Liver (tissue), 3 donors: ENCODE measurements around the gene BACH2.

Experiments used
- EGR1 ChIP-seq, 2 donors: IDR thresholded peaks; 2 replicates each; pipeline ENCODE4 v1.6.1; 2016 to 2018; ENCODE audit warnings: antibody characterized with exemption in 2 of 2, low read depth in 2 of 2
- FOXA1 ChIP-seq: IDR thresholded peaks from 2 replicates; pipeline ENCODE4 v1.6.1; 2016; ENCODE audit warnings: antibody characterized with exemption
- RAD21 ChIP-seq, 2 donors: IDR thresholded peaks; 2 replicates each; pipeline ENCODE4 v1.6.1; 2016; ENCODE audit warnings: antibody characterized with exemption in 2 of 2, mild to moderate bottlenecking in 2 of 2
- SP1 ChIP-seq: IDR thresholded peaks from 2 replicates; pipeline ENCODE4 v1.6.1; 2018; ENCODE audit warnings: antibody characterized with exemption, mild to moderate bottlenecking
- TAF1 ChIP-seq: conservative IDR thresholded peaks from 2 replicates; pipeline ENCODE4 v1.6.1; 2016; ENCODE audit warnings: antibody characterized with exemption, mild to moderate bottlenecking
- TF ChIP-seq, protein P1 (sequence below): fragments of 150-350 bp; IDR thresholded peaks from 2 replicates; pipeline ENCODE4 v1.5.1; 2017; ENCODE audit warnings: improper control_type of control experiment, low read depth, low read length; ENCODE audit not compliant: missing input control
- TF ChIP-seq, protein P2 (sequence below): IDR thresholded peaks from 2 replicates; pipeline ENCODE4 v1.6.1; 2016; ENCODE audit warnings: antibody characterized with exemption
- TF ChIP-seq, protein P3 (sequence below): IDR thresholded peaks from 2 replicates; pipeline ENCODE4 v1.6.1; 2016; ENCODE audit warnings: antibody characterized with exemption, mild to moderate bottlenecking
- TF ChIP-seq, protein P4 (sequence below): IDR thresholded peaks from 2 replicates; pipeline ENCODE4 v1.6.1; 2016; ENCODE audit warnings: antibody characterized with exemption
- donor health status: healthy.
- donor health status: healthy.

DNA sequence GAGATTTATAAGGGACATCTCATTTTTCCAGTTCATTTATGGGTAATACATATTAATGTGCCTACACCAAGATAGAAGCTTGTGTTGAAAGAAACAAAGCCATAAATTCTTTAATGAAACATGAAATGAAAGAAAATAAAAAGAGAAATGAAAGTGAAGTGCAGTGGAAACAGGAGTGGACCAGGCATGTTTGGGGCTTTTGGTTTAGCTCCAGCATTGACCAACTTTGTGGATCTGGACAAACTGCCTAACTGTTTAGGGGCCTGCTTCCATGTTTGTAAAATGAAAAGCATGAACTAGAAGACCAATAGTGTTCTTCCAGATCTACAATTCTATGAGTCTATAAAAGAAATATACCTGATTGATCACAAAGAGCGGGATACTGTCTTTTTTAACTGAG, 277.4 kb downstream of the BACH2 start:
- TF ChIP-seq, protein P1, sequence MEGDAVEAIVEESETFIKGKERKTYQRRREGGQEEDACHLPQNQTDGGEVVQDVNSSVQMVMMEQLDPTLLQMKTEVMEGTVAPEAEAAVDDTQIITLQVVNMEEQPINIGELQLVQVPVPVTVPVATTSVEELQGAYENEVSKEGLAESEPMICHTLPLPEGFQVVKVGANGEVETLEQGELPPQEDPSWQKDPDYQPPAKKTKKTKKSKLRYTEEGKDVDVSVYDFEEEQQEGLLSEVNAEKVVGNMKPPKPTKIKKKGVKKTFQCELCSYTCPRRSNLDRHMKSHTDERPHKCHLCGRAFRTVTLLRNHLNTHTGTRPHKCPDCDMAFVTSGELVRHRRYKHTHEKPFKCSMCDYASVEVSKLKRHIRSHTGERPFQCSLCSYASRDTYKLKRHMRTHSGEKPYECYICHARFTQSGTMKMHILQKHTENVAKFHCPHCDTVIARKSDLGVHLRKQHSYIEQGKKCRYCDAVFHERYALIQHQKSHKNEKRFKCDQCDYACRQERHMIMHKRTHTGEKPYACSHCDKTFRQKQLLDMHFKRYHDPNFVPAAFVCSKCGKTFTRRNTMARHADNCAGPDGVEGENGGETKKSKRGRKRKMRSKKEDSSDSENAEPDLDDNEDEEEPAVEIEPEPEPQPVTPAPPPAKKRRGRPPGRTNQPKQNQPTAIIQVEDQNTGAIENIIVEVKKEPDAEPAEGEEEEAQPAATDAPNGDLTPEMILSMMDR = no peak
- no peak for TF ChIP-seq RAD21 (IDR thresholded peaks at IDR 0.05)
- no peak for TF ChIP-seq TAF1
- no peak for TF ChIP-seq EGR1 (IDR thresholded peaks at IDR 0.05; ENCODE audit: low read depth in 2 of 2)
- TF ChIP-seq, protein P2, sequence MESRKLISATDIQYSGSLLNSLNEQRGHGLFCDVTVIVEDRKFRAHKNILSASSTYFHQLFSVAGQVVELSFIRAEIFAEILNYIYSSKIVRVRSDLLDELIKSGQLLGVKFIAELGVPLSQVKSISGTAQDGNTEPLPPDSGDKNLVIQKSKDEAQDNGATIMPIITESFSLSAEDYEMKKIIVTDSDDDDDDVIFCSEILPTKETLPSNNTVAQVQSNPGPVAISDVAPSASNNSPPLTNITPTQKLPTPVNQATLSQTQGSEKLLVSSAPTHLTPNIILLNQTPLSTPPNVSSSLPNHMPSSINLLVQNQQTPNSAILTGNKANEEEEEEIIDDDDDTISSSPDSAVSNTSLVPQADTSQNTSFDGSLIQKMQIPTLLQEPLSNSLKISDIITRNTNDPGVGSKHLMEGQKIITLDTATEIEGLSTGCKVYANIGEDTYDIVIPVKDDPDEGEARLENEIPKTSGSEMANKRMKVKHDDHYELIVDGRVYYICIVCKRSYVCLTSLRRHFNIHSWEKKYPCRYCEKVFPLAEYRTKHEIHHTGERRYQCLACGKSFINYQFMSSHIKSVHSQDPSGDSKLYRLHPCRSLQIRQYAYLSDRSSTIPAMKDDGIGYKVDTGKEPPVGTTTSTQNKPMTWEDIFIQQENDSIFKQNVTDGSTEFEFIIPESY = no peak
- TF ChIP-seq, protein P3, sequence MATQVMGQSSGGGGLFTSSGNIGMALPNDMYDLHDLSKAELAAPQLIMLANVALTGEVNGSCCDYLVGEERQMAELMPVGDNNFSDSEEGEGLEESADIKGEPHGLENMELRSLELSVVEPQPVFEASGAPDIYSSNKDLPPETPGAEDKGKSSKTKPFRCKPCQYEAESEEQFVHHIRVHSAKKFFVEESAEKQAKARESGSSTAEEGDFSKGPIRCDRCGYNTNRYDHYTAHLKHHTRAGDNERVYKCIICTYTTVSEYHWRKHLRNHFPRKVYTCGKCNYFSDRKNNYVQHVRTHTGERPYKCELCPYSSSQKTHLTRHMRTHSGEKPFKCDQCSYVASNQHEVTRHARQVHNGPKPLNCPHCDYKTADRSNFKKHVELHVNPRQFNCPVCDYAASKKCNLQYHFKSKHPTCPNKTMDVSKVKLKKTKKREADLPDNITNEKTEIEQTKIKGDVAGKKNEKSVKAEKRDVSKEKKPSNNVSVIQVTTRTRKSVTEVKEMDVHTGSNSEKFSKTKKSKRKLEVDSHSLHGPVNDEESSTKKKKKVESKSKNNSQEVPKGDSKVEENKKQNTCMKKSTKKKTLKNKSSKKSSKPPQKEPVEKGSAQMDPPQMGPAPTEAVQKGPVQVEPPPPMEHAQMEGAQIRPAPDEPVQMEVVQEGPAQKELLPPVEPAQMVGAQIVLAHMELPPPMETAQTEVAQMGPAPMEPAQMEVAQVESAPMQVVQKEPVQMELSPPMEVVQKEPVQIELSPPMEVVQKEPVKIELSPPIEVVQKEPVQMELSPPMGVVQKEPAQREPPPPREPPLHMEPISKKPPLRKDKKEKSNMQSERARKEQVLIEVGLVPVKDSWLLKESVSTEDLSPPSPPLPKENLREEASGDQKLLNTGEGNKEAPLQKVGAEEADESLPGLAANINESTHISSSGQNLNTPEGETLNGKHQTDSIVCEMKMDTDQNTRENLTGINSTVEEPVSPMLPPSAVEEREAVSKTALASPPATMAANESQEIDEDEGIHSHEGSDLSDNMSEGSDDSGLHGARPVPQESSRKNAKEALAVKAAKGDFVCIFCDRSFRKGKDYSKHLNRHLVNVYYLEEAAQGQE = no peak
- TF ChIP-seq, protein P4, sequence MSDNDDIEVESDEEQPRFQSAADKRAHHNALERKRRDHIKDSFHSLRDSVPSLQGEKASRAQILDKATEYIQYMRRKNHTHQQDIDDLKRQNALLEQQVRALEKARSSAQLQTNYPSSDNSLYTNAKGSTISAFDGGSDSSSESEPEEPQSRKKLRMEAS = no peak
- TF ChIP-seq FOXA1 = no peak
- no peak for TF ChIP-seq SP1
